Erythroblast (primary cell): ENCODE results near the gene E2F2.

ENCODE experiments used
- GATA1 ChIP-seq: IDR thresholded peaks from 2 replicates; pipeline ENCODE4 v1.6.1; 2011; ENCODE audit warnings: low read depth, mild to moderate bottlenecking, control low read depth, low read length, moderate library complexity
- POLR2A ChIP-seq: IDR thresholded peaks from 2 replicates; pipeline ENCODE4 v1.6.1; 2011; ENCODE audit warnings: mild to moderate bottlenecking, low read length

- TF ChIP-seq POLR2A (no peak), GATA1 (no peak)
These were observed 53.5 kb downstream of the E2F2 start for GRCh38 chr1:23477359-23478144.
